GM12878 (cell line): ENCODE measurements around the gene WNK2. TPM values are rescaled to one million over a fixed set of nuclear protein-coding genes. Genes with fewer than 3 reads are reported as not detected.

ENCODE experiments used
- ATAC-seq: fragments of 200-7000 bp; cut with Tn5 transposase; 3 replicates; pipeline ENCODE4 v1.9.1; 2020; ENCODE audit warnings: mild to moderate bottlenecking, moderate library complexity
- BruUV-seq: library from RNA; stranded (reverse); fragments of 400-500 nt; replicated peaks from 2 replicates; lab custom pipeline; 2021; lab: Mats Ljungman, UMichigan
- CTCF ChIA-PET: fragments of 300-600 bp; sonication (Branson Sonifier 250); formaldehyde crosslinking; extraction: SDS; loops from one replicate; lab custom pipeline; 2021; ENCODE audit warnings: inconsistent platforms; lab: Yijun Ruan, JAX
- POLR2A ChIA-PET: fragments of 350-600 bp; formaldehyde crosslinking; extraction: SDS; loops from one replicate; lab custom pipeline; 2021; ENCODE audit warnings: inconsistent platforms; lab: Charles Lee
- RAD21 ChIA-PET: fragments of 300-600 bp; sonication (Branson Sonifier 250); formaldehyde crosslinking; loops from one replicate; lab custom pipeline; 2023; ENCODE audit warnings: antibody characterized with exemption; ENCODE audit not compliant: unreplicated experiment; lab: Charles Lee
- SMC1A ChIA-PET: fragments of 300-600 bp; sonication (Branson Sonifier 250); formaldehyde crosslinking; loops from one replicate; lab custom pipeline; 2023; ENCODE audit not compliant: unreplicated experiment, uncharacterized antibody; lab: Charles Lee
- DNase-seq: peaks from one replicate; pipeline ENCODE4 v3.0.0-alpha.2; 2011; ENCODE audit warnings: low read depth, low spot score
- FAIRE-seq: peaks from 3 replicates; lab custom pipeline; 2011; peaks lifted over from hg19 to GRCh38; lab: Jason Lieb, UNC
- H2AFZ ChIP-seq: 2 replicates; pipeline ENCODE4 v1.6.0; 2011; ENCODE audit warnings: low read depth, low read length, control low read depth; ENCODE audit not compliant: control insufficient read depth
- H3K27ac ChIP-seq: 2 replicates; pipeline ENCODE4 v1.5.1; 2011; ENCODE audit warnings: control low read depth; ENCODE audit not compliant: control insufficient read depth, insufficient read depth
- H3K27me3 ChIP-seq, 2 experiments: replicated peaks in 1 of 2; 2 replicates each; pipeline versions ENCODE4 v1.6.0 to v1.6.1; 2011; ENCODE audit warnings: low read length in 1 of 2; ENCODE audit not compliant: control insufficient read depth in 2 of 2, insufficient read depth in 2 of 2
- H3K36me3 ChIP-seq, 2 experiments: 2 replicates each; pipeline ENCODE4 v1.5.1; 2011; ENCODE audit warnings: low read length in 1 of 2; ENCODE audit not compliant: control insufficient read depth in 2 of 2, insufficient read depth in 2 of 2
- H3K4me1 ChIP-seq: 2 replicates; pipeline ENCODE4 v1.6.1; 2011; ENCODE audit warnings: mild to moderate bottlenecking, low read length, moderate library complexity, mixed read lengths; ENCODE audit not compliant: control insufficient read depth, insufficient read depth
- H3K4me2 ChIP-seq: 2 replicates; pipeline ENCODE4 v1.6.0; 2011; ENCODE audit warnings: control low read depth; ENCODE audit not compliant: control insufficient read depth, insufficient read depth
- H3K4me3 ChIP-seq: fragments of 200-600 bp; sonication (generic); 2 replicates; pipeline ENCODE4 v1.5.1; 2016
- H3K79me2 ChIP-seq: 2 replicates; pipeline ENCODE4 v1.6.0; 2011; ENCODE audit warnings: low read length; ENCODE audit not compliant: control insufficient read depth, insufficient read depth
- H3K9ac ChIP-seq: 2 replicates; pipeline ENCODE4 v1.8.0; 2011; ENCODE audit warnings: low read length, control low read depth, mixed read lengths; ENCODE audit not compliant: control insufficient read depth, insufficient read depth
- H3K9me3 ChIP-seq: replicated peaks from 3 replicates; pipeline ENCODE4 v1.5.1; 2011; ENCODE audit warnings: mild to moderate bottlenecking, low read length; ENCODE audit not compliant: control insufficient read depth, insufficient read depth
- H4K20me1 ChIP-seq: 2 replicates; pipeline ENCODE4 v1.6.0; 2011; ENCODE audit not compliant: control insufficient read depth, insufficient read depth
- BRCA1 ChIP-seq: IDR thresholded peaks from 2 replicates; pipeline ENCODE4 v1.6.1; 2011; ENCODE audit warnings: low read depth, low read length, improper control_type of control experiment
- FOXK2 ChIP-seq: fragments of 450-650 bp; IDR thresholded peaks from 2 replicates; pipeline ENCODE4 v1.6.1; 2017; ENCODE audit warnings: mild to moderate bottlenecking, moderate library complexity
- JUNB ChIP-seq: IDR thresholded peaks from 2 replicates; pipeline ENCODE4 v1.6.1; 2016; ENCODE audit warnings: antibody characterized with exemption, mild to moderate bottlenecking
- NFIC ChIP-seq: IDR thresholded peaks from 2 replicates; pipeline ENCODE4 v1.6.1; 2012; ENCODE audit warnings: low read depth, mild to moderate bottlenecking, inconsistent platforms, low read length, moderate library complexity
- NFXL1 ChIP-seq: fragments of 450-650 bp; IDR thresholded peaks from 2 replicates; pipeline ENCODE4 v1.6.1; 2017; ENCODE audit warnings: antibody characterized with exemption, mild to moderate bottlenecking, borderline replicate concordance
- RELA ChIP-seq: fragments of 450-650 bp; IDR thresholded peaks from 2 replicates; pipeline ENCODE4 v1.8.0; 2014; ENCODE audit warnings: borderline replicate concordance; ENCODE audit not compliant: partially characterized antibody
- SMAD1 ChIP-seq: fragments of 450-650 bp; IDR thresholded peaks from 2 replicates; pipeline ENCODE4 v1.6.1; 2018; ENCODE audit warnings: mild to moderate bottlenecking, low read depth; ENCODE audit not compliant: partially characterized antibody
- SMARCA5 ChIP-seq: fragments of 450-650 bp; IDR thresholded peaks from 2 replicates; pipeline ENCODE4 v1.6.1; 2017; ENCODE audit warnings: mild to moderate bottlenecking
- SP1 ChIP-seq: IDR thresholded peaks from one replicate; pipeline ENCODE4 v1.6.1; 2011; ENCODE audit warnings: low read depth, low read length
- TAF1 ChIP-seq: IDR thresholded peaks from 2 replicates; pipeline ENCODE4 v1.6.1; 2011; ENCODE audit warnings: mild to moderate bottlenecking, low read depth, low read length, borderline replicate concordance
- TCF3 ChIP-seq: IDR thresholded peaks from 2 replicates; pipeline ENCODE4 v1.6.1; 2012; ENCODE audit warnings: low read depth, mild to moderate bottlenecking, low read length, borderline replicate concordance; ENCODE audit not compliant: insufficient read depth
- TCF7 ChIP-seq: IDR thresholded peaks from 2 replicates; pipeline ENCODE4 v1.6.1; 2014; ENCODE audit warnings: antibody characterized with exemption, borderline replicate concordance
- WRNIP1 ChIP-seq: IDR thresholded peaks from 2 replicates; pipeline ENCODE4 v1.6.1; 2011; ENCODE audit warnings: low read depth, low read length, improper control_type of control experiment, borderline replicate concordance
- ZNF274 ChIP-seq: IDR thresholded peaks from one replicate; pipeline ENCODE4 v1.8.0; 2011; ENCODE audit not compliant: insufficient read length, insufficient read depth
- ZSCAN29 ChIP-seq: fragments of 450-650 bp; IDR thresholded peaks from 2 replicates; pipeline ENCODE4 v1.6.1; 2017; ENCODE audit warnings: mild to moderate bottlenecking, moderate library complexity
- WGBS: methylation state at CpG from one replicate; pipeline ENCODE4 v1.1.6; 2016; ENCODE audit warnings: low lambda C conversion rate; ENCODE audit not compliant: insufficient replicate concordance, insufficient coverage; ENCODE audit errors: missing lambda C conversion rate; 5-methylcytosine and 5-hydroxymethylcytosine counted together
- in situ Hi-C: fragments of 300-500 bp; cut with MboI; formaldehyde crosslinking; loops from 9 replicates; pipeline ENCODE4 v1.14.3; 2018; ENCODE audit warnings: mixed read lengths
- intact Hi-C: fragments of 100-400 bp; cut with micrococcal nuclease; formaldehyde crosslinking; loops from one replicate; pipeline ENCODE4 v1.14.2; 2022; ENCODE audit not compliant: unreplicated experiment
- polyA plus RNA-seq, 11 experiments: library from polyadenylated mRNA; depleted of rRNA in 4 of 11; unstranded in 6 of 11; stranded (reverse) in 5 of 11; fragments of >200 nt; fragmentation: Nextera tagmentation in 4 of 11; fragmentation: Illumina TruSeq in 1 of 11; extraction: Ambion mirVana in 4 of 11; extraction: Trizol in 1 of 11; gene quantifications; 1 replicate in 1 of 11; 2 replicates in 10 of 11; pipeline versions ENCODE4 v1.2.1 to v1.2.3, GENCODE V29; 2011 to 2016; ENCODE audit warnings: inconsistent platforms in 2 of 11, missing spikeins in 2 of 11, low read depth in 1 of 11
- total RNA-seq, 4 experiments: library from RNA; depleted of rRNA in 3 of 4; stranded (reverse); fragments of >200 nt in 3 of 4; fragmentation: Illumina TruSeq in 1 of 4; extraction: Trizol in 1 of 4; gene quantifications; 2 replicates each; pipeline versions ENCODE4 v1.2.1 to v1.2.3, GENCODE V29; 2013 to 2021
- TF ChIP-seq, protein P1 (sequence below): fragments of 450-650 bp; IDR thresholded peaks from 2 replicates; pipeline ENCODE4 v1.6.1; 2017; ENCODE audit warnings: mild to moderate bottlenecking, moderate library complexity
- TF ChIP-seq, protein P2 (sequence below): IDR thresholded peaks from 2 replicates; pipeline ENCODE4 v1.6.1; 2012; ENCODE audit warnings: mild to moderate bottlenecking, low read depth, low read length
- TF ChIP-seq, protein P3 (sequence below): fragments of 450-650 bp; IDR thresholded peaks from 2 replicates; pipeline ENCODE4 v1.6.1; 2017; ENCODE audit warnings: low read depth, mild to moderate bottlenecking, moderate library complexity

WNK2 gene
- total and polyA plus RNA-seq, 10 of the 15 experiments (the other 5 are each of a cell fraction or from before 2014, with no cell fraction given): 0.15 TPM; not detected in 9

DNA sequence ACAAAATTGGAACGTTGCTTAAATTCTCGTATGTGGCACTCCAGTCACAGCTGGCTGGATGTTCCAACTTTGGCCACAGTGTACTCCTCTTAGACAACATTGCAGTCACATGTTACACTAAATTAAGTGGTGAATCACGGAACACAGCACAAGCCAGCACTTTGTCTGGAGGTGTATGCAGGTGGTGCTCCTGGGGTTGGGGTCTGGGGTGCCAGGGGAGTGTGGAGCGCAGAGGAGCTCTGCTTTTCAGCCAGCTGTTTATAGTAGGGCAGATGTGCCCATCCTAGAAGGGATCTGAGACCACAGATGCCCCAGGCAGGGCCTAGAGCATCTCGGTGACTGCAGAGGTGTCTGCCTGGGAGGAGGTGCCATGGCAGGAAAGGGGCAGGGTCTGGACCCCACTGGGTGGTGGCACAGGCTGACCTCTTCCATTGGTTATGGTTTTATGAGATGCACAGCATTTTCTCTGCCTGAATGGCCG is 82.6 kb downstream of the WNK2 start:
- BruUV-seq: no TSS peak
- ChIA-PET POLR2A (no interaction called here), CTCF (no interaction called here), RAD21 (no interaction called here), SMC1A (no interaction called here)
- Histone ChIP-seq H3K27me3 (no peaks in the 10 kb centered on the region), H3K4me3 (no peak overlapping the region), H3K36me3 (no peaks in the 10 kb centered on the region), H3K4me2 (no peak overlapping the region), H2AFZ (no peak overlapping the region), H3K9me3 (no peaks in the 10 kb centered on the region), H3K4me1 (peaks cover 15% of the 10 kb centered on the region), H3K9ac (no peak overlapping the region), H4K20me1 (no peaks in the 10 kb centered on the region), H3K27ac (no peak overlapping the region), H3K79me2 (no peaks in the 10 kb centered on the region)
- no peak for ATAC-seq
- in situ Hi-C loops: no loop called here
- FAIRE-seq: no peak
- WGBS: 26% methylated on average over 6 of the region's 6 CpGs
- intact Hi-C loops: no loop called here
- DNase-seq: no peak
- TF ChIP-seq, protein P1, sequence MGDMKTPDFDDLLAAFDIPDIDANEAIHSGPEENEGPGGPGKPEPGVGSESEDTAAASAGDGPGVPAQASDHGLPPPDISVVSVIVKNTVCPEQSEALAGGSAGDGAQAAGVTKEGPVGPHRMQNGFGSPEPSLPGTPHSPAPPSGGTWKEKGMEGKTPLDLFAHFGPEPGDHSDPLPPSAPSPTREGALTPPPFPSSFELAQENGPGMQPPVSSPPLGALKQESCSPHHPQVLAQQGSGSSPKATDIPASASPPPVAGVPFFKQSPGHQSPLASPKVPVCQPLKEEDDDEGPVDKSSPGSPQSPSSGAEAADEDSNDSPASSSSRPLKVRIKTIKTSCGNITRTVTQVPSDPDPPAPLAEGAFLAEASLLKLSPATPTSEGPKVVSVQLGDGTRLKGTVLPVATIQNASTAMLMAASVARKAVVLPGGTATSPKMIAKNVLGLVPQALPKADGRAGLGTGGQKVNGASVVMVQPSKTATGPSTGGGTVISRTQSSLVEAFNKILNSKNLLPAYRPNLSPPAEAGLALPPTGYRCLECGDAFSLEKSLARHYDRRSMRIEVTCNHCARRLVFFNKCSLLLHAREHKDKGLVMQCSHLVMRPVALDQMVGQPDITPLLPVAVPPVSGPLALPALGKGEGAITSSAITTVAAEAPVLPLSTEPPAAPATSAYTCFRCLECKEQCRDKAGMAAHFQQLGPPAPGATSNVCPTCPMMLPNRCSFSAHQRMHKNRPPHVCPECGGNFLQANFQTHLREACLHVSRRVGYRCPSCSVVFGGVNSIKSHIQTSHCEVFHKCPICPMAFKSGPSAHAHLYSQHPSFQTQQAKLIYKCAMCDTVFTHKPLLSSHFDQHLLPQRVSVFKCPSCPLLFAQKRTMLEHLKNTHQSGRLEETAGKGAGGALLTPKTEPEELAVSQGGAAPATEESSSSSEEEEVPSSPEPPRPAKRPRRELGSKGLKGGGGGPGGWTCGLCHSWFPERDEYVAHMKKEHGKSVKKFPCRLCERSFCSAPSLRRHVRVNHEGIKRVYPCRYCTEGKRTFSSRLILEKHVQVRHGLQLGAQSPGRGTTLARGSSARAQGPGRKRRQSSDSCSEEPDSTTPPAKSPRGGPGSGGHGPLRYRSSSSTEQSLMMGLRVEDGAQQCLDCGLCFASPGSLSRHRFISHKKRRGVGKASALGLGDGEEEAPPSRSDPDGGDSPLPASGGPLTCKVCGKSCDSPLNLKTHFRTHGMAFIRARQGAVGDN: no peak
- TF ChIP-seq WRNIP1: no peak
- TF ChIP-seq SP1: no peak
- no peak for TF ChIP-seq JUNB
- TF ChIP-seq RELA: no peak
- TF ChIP-seq NFIC: no peak
- TF ChIP-seq, protein P2, sequence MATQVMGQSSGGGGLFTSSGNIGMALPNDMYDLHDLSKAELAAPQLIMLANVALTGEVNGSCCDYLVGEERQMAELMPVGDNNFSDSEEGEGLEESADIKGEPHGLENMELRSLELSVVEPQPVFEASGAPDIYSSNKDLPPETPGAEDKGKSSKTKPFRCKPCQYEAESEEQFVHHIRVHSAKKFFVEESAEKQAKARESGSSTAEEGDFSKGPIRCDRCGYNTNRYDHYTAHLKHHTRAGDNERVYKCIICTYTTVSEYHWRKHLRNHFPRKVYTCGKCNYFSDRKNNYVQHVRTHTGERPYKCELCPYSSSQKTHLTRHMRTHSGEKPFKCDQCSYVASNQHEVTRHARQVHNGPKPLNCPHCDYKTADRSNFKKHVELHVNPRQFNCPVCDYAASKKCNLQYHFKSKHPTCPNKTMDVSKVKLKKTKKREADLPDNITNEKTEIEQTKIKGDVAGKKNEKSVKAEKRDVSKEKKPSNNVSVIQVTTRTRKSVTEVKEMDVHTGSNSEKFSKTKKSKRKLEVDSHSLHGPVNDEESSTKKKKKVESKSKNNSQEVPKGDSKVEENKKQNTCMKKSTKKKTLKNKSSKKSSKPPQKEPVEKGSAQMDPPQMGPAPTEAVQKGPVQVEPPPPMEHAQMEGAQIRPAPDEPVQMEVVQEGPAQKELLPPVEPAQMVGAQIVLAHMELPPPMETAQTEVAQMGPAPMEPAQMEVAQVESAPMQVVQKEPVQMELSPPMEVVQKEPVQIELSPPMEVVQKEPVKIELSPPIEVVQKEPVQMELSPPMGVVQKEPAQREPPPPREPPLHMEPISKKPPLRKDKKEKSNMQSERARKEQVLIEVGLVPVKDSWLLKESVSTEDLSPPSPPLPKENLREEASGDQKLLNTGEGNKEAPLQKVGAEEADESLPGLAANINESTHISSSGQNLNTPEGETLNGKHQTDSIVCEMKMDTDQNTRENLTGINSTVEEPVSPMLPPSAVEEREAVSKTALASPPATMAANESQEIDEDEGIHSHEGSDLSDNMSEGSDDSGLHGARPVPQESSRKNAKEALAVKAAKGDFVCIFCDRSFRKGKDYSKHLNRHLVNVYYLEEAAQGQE: no peak
- TF ChIP-seq FOXK2: no peak
- TF ChIP-seq BRCA1: no peak
- no peak for TF ChIP-seq TCF3
- no peak for TF ChIP-seq SMARCA5
- no peak for TF ChIP-seq SMAD1
- no peak for TF ChIP-seq TCF7
- TF ChIP-seq TAF1: no peak
- TF ChIP-seq, protein P3, sequence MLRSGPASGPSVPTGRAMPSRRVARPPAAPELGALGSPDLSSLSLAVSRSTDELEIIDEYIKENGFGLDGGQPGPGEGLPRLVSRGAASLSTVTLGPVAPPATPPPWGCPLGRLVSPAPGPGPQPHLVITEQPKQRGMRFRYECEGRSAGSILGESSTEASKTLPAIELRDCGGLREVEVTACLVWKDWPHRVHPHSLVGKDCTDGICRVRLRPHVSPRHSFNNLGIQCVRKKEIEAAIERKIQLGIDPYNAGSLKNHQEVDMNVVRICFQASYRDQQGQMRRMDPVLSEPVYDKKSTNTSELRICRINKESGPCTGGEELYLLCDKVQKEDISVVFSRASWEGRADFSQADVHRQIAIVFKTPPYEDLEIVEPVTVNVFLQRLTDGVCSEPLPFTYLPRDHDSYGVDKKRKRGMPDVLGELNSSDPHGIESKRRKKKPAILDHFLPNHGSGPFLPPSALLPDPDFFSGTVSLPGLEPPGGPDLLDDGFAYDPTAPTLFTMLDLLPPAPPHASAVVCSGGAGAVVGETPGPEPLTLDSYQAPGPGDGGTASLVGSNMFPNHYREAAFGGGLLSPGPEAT: no peak
- no peak for TF ChIP-seq NFXL1
- no peak for TF ChIP-seq ZNF274
- TF ChIP-seq ZSCAN29: no peak
